AG08396 (cell line): ENCODE measurements around the gene TRAPPC4.
"Not testable (repeated sequence)": the region's sequence is repeated elsewhere in the genome, so short reads cannot be mapped to it uniquely, and the experiment has no call there.

Source experiments
- DNase-seq: peaks from one replicate; pipeline ENCODE4 v3.0.0; 2012; ENCODE audit warnings: low spot score, mixed read lengths

The TRAPPC4 gene, protein sequence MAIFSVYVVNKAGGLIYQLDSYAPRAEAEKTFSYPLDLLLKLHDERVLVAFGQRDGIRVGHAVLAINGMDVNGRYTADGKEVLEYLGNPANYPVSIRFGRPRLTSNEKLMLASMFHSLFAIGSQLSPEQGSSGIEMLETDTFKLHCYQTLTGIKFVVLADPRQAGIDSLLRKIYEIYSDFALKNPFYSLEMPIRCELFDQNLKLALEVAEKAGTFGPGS

DNA sequence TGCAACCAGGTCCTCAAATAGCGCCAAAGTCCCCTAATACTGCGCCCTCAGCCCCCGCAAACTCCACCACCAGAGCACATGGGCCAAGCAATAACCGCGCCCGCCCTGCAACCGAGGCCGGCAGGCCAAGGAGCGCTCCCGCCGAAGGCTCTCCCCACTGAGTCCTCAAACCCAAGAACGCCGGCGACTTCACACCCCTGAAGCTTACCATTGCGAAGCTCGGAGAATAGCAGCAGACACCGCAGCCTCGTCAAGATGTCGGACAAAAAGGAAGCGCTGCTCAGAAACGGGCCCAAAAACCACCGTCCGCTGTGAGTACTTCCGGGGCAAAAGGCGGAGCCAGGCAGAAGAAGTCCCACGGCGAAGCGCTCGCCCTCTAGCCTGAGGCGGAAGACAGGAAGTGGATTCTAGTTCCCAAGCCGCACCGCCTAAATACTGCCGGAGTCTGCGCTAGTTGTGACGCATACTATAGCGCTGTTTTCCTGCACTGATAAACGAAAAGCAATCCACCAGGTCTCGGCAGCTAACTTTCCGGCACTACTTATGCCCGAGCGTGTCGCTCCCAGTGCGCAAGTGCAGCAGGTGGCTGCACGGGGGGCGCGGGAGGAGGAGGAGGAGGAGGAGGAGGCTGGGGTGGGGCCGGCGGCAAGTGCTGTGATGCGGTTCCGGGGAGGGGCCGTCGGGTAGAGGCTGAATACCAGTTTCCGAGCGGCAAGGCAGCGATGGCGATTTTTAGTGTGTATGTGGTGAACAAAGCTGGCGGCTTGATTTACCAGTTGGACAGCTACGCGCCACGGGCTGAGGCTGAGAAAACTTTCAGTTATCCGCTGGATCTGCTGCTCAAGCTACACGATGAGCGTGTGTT, at the start of gene TRAPPC4, which contains the start of gene RPS25:
Gene TRAPPC4, plus strand, starts transcription at position 693 of the 865 bp plus-strand sequence. Its CDS starts 30 bp downstream, at position 723.
Gene RPS25, minus strand, starts transcription at position 270 of the 865 bp plus-strand sequence. Its CDS starts 59 bp downstream, at position 211.
- peak; percentile 93 for DNase-seq

DNA sequence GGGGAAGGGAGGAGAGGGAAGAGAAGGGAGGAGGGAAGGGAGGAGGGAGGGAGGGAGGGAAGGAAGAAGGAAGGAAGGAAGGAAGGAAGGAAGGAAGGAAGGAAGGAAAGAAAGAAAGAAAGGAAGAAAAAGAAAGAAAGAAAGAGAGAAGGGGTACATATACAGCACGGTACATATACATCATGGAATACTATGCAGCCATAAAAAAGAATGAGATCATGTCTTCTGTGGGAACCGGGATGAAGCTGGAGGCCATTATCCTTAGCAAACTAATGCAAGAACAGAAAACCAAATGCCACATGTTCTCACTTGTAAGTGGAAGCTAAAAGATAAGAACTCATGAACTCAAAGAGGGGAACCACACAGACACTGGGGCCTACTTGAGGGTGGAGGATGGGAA, 49.1 kb upstream of the TRAPPC4 start:
- DNase-seq = not testable (repeated sequence)

DNA sequence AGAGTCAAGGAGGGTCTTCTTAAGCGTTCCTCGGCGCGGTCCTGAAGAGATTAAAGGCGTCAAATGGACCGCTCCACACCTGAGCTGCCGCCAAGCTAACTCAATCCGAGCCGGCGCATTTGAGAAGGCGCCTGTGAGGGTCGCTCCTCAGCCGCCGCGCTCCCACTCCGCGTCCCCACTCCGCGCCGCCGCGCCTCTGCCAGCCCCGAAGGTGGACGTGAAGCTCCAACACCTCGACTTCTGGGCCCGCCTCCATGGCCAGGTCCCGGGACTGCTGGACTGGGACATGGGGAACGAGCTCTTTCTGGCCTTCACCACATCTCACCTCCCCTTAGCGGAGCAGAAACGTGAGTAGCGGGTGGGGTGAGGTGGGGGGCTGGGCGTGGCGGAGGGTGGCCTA, 46.9 kb upstream of the TRAPPC4 start, which contains the start of gene FOXR1:
Gene FOXR1, plus strand, starts transcription at position 116 of the 400 bp plus-strand sequence. Its CDS starts 171 bp downstream, at position 287.
- DNase-seq = no peak

DNA sequence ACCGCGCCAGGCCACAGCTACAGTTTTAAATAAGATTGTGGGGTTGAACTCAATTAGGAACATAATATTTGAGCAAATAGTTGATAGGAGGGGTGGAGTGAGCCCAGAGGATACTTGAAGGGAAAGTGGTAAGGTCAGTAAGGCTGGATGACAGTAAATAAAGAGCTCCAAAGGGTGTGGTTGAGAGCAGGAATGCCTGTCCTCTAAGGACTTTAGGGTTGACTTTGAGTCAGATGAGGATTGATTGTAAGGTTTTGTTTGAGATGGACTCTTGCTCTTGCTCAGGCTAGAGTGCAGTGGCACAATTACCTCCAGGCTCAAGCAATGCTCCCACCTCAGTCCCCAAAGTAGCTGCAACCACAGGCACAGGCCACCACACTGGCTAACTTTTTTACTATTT, 44.6 kb upstream of the TRAPPC4 start:
- DNase-seq = no peak

DNA sequence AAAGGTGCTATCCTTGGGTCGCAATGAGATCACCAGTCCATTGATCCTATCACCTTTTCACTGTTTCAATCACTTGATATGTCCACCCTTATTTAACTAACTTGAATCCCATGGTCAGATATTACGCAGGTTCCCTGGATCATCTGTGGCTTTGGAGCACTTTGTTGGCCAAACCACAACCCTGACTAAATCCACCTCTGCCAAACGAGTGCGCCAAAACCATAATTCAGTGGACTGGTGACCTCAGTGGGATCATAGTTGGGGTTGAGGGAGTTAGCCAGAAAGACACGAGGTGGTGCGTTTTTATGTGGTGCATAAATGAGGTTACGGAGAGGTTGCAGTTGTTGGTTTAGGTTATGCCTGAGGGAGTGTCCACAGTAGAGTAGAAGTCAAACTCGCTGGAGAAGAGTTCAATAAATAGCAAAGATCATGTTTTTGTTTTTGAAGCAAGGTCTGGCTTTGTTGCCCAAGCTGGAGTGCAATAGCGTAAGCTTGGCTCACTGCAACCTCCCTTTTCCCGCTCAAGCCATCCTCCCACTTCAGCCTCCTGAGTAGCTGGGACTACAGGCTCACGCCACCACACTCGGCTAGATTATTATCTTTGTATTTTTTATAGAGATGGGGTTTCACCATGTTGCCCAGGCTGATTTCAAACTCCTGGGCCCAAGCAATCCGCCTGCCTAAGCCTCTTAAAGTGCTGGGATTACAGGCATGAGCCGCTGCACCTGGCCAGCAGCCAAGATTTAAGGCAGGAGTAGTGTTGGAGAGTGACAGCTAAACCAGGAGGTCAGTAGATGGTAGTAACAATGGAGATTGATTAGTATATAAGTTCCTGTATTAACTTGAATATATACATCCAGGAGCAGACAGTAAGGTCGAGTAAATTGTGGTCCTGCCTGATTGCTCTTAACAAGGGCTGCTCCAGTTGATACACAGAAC, 42.5 kb upstream of the TRAPPC4 start:
- no peak for DNase-seq

DNA sequence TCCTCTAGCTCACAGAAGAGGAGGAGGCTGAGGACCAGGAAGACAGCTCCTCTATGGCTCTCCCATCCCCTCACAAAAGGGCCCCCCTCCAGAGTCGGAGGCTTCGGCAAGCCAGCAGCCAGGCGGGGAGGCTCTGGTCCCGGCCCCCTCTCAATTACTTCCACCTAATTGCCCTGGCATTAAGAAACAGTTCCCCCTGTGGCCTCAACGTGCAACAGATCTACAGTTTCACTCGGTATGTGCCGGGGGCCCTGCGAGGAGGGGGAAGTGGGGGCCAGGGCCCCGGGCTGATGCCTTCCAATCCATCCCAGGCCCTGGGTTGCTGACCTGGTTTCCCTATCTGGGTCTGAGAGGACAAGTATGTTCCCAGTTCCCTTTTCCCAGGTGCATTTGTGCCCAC, 39.1 kb upstream of the TRAPPC4 start:
- no peak for DNase-seq

DNA sequence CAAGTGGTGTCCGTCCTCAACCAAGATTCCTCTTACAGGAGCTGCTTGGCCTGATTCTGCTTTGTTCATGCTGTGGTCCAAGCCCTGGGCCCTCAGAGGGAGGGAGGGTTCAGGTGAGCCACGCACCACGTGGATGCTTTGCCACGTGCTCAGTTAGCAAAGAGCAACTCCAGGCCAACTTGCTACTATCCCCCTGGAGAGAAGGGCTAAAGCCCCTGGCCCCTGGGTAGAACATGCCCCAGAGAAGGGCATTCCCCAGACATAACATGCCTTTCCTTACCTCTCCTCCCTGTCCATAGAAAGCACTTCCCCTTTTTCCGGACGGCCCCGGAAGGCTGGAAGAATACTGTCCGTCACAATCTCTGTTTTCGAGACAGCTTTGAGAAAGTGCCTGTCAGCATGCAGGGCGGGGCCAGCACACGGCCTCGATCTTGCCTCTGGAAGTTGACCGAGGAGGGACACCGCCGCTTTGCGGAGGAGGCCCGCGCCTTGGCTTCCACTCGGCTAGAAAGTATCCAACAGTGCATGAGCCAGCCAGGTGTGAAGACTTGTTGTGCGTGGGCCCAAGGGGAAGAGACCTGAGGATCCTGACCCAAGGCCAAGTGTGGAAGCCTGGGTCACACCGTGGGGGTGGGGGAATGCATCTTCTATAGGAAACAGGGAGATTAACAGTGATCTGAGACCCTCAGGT, 38.2 kb upstream of the TRAPPC4 start:
- DNase-seq = no peak

DNA sequence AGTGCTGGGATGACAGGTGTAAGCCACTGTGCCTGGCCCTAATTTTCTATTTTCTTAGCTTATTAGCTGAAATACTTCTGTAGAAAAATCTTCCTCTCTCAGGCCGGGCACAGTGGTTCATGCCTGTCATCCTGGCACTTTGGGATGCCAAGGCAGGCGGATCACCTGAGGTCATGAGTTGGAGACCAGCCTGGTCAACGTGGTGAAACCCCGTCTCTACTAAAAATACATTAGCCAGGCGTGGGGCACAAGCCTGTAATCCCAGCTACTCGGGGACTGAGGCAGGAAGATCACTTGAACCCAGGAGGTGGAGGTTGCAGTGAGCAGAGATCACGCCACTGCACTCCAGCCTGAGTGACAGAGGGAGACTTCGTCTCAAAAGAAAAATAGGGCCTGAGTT, 34.2 kb upstream of the TRAPPC4 start:
- not testable (repeated sequence) for DNase-seq

DNA sequence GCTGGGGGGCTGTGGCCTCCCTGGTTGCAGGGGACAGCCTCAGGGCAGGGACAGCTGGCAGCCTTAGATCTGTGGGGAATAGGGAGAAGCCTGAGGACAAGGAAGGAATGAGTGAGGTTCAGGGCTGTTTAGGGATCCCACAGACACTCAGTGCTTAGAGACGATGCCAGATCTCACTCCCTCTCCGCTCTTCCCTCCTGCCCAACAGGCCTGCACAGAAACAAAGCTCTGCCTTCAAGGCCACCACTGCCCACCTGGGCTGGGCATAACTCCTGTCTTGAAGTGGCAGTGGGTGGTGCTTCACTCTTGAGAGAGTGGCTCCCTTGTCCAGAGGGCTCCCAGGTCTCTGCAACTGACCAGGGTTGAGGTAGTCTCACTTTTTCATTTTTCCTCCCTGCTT, 33.7 kb upstream of the TRAPPC4 start:
- no peak for DNase-seq

DNA sequence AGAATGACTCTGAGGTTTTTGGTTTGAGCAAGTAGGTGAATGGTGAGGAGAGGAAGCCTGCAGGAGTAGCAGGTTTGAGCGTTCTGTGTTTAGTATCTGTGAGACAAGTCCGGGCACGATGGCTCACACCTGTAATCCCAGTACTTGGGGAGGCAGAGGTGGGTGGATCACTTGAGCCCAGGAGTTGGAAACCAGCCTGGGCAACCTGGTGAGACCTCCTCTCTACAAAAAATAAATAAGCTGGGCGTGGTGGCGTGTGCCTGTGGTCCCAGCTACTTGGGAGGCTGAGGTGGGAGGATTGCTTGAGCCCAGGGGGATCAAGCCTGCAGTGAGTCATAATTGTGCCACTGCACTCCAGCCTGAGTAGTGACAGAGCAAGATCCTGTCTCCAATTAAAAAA, 30.3 kb upstream of the TRAPPC4 start:
- DNase-seq = no peak

DNA sequence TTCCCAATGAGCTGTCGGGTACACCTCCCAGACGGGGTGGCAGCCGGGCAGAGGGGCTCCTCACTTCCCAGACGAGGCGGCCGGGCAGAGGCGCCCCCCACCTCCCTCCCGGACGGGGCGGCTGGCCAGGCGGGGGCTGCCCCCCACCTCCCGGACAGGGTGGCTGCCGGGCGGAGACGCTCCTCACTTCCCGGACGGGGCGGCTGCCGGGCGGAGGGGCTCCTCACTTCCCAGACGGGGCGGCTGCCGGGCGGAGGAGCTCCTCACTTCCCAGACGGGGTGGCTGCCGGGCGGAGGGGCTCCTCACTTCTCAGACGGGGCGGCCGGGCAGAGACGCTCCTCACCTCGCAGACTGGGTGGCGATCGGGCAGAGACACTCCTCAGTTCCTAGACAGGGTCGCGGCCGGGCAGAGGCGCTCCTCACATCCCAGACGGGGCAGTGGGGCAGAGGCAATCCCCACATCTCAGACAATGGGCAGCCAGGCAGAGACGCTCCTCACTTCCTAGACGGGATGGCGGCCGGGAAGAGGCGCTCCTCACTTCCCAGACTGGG, 27.0 kb upstream of the TRAPPC4 start:
- not testable (repeated sequence) for DNase-seq

DNA sequence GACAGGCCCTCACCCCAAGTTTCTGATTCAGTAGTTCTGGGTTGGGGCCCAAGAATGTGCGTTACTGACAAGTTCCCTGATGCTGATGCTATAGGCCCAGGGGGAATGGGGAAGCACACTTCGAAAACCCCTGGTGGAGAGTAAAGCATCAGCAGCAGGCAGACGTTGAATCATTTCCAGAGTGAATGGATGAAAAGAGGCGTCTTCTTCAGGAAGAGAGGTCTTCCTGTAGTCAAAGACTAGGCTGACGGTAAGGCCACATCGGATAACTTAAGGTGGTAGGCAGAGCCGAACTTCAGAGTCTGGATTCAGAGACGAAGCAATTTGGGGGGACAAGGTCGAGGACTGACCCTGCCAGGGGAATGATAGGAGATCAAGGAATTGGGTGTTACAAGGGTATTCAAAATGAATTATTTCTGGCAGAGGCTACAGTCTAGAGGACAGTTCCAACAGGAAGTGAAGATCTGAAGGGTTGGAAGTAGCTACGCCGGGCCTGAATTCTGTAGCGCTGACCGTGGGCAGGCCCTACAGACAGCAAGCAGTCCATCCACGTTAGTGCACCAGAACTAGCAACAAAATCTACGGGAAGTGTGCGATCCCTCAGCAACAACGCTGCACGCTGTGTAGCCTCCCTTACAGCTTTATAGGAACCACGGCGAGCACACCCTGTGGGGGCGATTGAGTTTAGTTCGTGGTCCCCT, 21.5 kb upstream of the TRAPPC4 start:
- peak; percentile 64 for DNase-seq

DNA sequence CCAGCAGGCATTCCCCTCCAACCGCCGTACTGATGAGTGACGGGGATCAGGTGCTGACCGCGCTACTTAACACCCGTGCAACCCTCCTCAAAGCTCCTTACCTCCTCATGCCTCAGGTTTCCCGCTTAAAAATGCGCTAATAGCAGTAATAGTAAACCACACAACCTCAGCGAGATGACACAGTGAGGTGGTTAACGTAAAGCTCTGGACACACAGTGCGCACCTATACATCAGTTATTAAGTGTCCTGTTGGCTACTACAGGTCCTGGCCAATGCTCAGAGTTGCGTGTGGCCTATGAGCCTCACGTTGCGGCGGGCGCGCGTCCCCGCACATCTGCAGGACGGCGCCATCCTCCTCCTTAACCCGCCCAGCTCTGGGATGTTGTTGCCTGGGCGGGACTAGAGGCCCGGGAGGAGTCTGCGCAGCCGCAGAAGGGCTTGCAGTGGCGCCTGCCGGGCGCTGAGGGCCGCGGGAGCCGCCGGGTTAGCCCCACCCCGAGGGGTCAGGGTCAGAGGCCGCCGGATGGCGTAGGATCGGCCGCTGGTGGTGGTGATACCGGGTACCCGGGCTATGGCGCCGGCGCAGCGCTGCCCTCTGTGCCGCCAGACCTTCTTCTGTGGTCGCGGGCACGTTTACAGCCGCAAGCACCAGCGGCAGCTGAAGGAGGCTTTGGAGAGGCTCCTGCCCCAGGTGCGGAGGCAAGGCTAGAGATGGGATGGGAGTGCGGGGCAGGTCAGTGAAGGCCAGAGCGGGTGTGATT, 20.8 kb upstream of the TRAPPC4 start, which contains the start of gene CENATAC:
Gene CENATAC, plus strand, starts transcription at position 512 of the 761 bp plus-strand sequence. Its CDS starts 60 bp downstream, at position 572.
- DNase-seq = peak; percentile 99

DNA sequence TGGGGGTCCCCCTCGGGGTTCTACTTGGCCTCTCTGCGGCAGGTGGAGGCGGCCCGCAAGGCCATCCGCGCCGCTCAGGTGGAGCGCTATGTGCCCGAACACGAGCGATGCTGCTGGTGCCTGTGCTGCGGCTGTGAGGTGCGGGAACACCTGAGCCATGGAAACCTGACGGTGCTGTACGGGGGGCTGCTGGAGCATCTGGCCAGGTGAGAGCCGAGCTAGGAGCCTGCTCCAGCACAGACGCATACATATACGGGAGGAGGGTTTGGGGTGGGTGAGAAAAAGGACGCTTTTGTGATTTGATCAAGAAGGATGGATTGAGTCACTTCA, 20.2 kb upstream of the TRAPPC4 start:
- no peak for DNase-seq

DNA sequence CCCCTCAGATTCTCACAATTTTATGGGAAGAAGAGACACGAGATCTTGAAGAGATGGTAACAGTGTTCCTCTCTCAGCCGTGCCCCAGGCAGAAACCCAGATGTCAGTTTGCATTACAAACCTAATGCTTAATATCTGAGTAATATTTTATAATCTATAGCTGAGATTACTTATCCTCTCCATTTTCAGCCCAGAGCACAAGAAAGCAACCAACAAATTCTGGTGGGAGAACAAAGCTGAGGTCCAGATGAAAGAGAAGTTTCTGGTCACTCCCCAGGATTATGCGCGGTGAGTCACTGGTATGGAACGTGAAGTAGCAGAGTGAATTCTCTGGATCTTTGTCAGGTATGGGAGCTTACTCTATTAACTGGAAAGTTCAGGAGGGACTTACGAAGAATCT, 19.7 kb upstream of the TRAPPC4 start:
- DNase-seq = peak; percentile 71

DNA sequence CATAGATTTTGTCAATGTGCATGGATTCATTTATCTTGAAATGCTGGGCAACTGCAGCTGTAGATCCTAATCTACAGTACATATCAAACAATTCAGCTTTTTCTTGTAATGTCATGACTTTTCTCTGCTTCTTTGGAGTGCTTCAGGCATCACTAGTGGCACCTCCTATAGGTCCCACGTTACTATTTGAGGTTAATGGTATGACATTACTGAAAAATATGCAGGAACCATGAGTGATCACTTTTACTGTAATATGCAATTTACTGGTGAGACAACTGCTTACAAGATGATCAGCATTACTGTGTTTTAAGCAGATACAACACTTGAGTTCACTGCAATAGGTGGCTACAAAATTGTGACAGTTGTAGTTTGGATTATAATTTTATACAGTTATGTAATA, 17.7 kb upstream of the TRAPPC4 start:
- DNase-seq = no peak

DNA sequence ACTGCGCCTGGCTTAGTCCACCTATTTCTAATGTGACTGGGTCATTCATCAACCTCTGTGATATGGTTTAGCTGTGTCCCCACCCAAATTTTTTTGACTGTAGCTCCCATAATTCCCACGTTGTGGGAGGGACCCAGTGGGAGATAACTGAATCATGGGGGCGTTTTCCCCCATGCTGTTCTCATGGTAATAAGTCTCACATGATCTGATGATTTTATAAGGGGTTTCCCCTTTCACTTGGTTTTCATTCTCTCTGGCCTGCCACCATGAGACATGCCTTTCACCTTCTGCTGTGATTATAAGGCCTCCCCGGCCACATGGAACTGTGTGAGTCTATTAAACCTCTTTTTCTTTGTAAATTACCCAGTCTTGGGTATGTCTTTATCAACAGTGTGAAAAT, 11.9 kb upstream of the TRAPPC4 start:
- DNase-seq = no peak

DNA sequence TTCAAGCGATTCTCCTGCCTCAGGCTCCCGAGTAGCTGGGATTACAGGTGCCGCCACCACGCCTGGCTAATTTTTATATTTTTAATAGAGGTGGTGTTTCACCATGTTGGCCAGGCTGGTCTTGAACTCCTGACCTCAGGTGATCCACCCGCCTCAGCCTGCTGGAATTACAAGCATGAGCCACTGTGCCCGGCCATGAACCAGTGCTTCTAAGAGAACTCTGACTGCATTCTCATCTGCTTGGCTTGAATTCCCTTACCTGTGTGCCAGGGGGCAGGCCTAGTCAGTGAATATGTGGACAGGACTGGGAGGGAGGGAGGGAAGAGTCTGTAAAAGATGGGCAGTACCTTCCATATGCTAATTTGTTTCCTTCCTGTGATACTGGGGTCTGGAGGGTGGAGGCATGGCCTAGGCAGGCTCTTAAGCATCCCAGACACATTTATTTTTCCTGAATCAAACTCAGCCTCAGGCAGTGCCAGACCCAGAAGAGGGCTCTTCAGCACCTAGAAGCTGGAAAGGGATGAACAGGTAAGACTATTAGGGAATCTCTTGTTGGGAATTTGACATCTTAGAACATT, 7.0 kb upstream of the TRAPPC4 start:
- peak; percentile 0 for DNase-seq

DNA sequence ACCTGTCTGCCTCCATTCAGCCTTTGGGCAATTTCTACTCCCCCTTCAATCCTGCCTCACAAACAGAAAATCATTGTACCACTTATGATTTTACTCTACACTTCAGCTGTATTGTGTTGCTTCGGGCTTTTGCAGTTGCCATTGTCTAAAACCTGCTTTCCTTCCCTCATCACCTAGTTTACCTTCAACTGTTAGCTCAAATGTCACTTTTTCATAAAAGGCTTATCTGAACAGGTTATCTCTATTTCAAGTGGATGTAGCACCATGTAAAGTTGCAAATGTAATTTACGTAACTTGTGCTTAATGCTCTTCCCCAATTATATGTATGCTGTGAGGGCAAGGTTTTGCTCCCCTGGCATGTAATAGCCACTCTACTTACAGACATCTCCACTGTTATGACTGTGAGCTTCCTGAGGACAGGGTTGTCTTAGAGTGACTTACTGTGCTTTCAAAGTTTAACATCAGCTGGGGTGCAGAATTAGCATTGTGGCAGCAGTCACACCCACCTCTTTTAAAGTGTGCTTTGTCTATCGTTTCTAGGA, 5.9 kb upstream of the TRAPPC4 start:
- DNase-seq = peak; percentile 0
